K562 (cell line): ENCODE results near the gene SCYL1. TPM values are rescaled to one million over a fixed set of nuclear protein-coding genes. Genes with fewer than 3 reads are reported as not detected.

Source experiments
- E2F8 ChIP-seq: fragments of 450-650 bp; IDR thresholded peaks from 2 replicates; pipeline ENCODE4 v1.7.1; 2018; ENCODE audit warnings: mild to moderate bottlenecking, low read depth; ENCODE audit not compliant: partially characterized antibody
- FOXA3 ChIP-seq, 2 experiments: fragments of 450-650 bp in 1 of 2; sonication (generic) in 1 of 2; formaldehyde crosslinking; IDR thresholded peaks in 1 of 2; conservative IDR thresholded peaks in 1 of 2; 2 replicates each; pipeline versions ENCODE4 v1.4.0 to v1.8.0; 2020 to 2022; ENCODE audit warnings: mild to moderate bottlenecking in 2 of 2, missing genetic modification reagents in 1 of 2
- GMEB1 ChIP-seq: fragments of 250-450 bp; sonication (Bioruptor Pico); IDR thresholded peaks from 2 replicates; pipeline ENCODE4 v1.4.0; 2020; ENCODE audit warnings: mild to moderate bottlenecking
- MCM2 ChIP-seq: fragments of 450-650 bp; IDR thresholded peaks from 2 replicates; pipeline ENCODE4 v1.6.1; 2017; ENCODE audit warnings: low read depth, mild to moderate bottlenecking
- PHF8 ChIP-seq: fragments of 200-600 bp; sonication (generic); IDR thresholded peaks from 2 replicates; pipeline ENCODE4 v1.6.1; 2012; ENCODE audit warnings: mixed run types, mild to moderate bottlenecking, inconsistent platforms, low read length, moderate library complexity, borderline replicate concordance
- SMAD2 ChIP-seq: fragments of 150-350 bp; IDR thresholded peaks from 2 replicates; pipeline ENCODE4 v1.6.1; 2014; ENCODE audit warnings: low read depth, mild to moderate bottlenecking, low read length
- ZBTB7A ChIP-seq: IDR thresholded peaks from 2 replicates; pipeline ENCODE4 v1.6.1; 2011; ENCODE audit warnings: low read depth, mild to moderate bottlenecking, low read length, moderate library complexity, borderline replicate concordance; ENCODE audit not compliant: control insufficient read depth
- polyA plus RNA-seq, 8 experiments: library from polyadenylated mRNA; depleted of rRNA in 4 of 8; stranded (reverse) in 5 of 8; unstranded in 3 of 8; fragments of >200 nt; fragmentation: Nextera tagmentation in 2 of 8; fragmentation: Illumina TruSeq in 1 of 8; extraction: Ambion mirVana in 2 of 8; extraction: Trizol in 1 of 8; gene quantifications; 2 replicates each; pipeline versions ENCODE4 v1.2.1 to v1.2.3, GENCODE V29; 2011 to 2014; ENCODE audit warnings: inconsistent platforms in 1 of 8, missing spikeins in 1 of 8
- total RNA-seq, 7 experiments: library from RNA; depleted of rRNA in 6 of 7; stranded (reverse); fragments of >200 nt in 6 of 7; fragmentation: Illumina TruSeq in 2 of 7; extraction: Trizol in 2 of 7; gene quantifications; 2 replicates each; pipeline versions ENCODE4 v1.2.1 to v1.2.3, GENCODE V29; 2011 to 2021; ENCODE audit warnings: low replicate concordance in 1 of 7
- TF ChIP-seq, protein P1 (sequence below), 2 experiments: fragments of 450-650 bp; IDR thresholded peaks; 2 replicates each; pipeline ENCODE4 v1.6.1; 2016; ENCODE audit warnings: mild to moderate bottlenecking in 2 of 2, borderline replicate concordance in 1 of 2, low read depth in 1 of 2, moderate library complexity in 1 of 2
- TF ChIP-seq, protein P2 (sequence below): fragments of 450-650 bp; formaldehyde crosslinking; IDR thresholded peaks from 2 replicates; pipeline ENCODE4 v1.4.0; 2020; ENCODE audit warnings: mild to moderate bottlenecking, moderate library complexity

Gene SCYL1
- total and polyA plus RNA-seq, 9 of the 15 experiments (the other 6 are each of a cell fraction or from before 2014, with no cell fraction given): 1.9 to 145 (median 57.6) TPM

- TF ChIP-seq, protein P1, sequence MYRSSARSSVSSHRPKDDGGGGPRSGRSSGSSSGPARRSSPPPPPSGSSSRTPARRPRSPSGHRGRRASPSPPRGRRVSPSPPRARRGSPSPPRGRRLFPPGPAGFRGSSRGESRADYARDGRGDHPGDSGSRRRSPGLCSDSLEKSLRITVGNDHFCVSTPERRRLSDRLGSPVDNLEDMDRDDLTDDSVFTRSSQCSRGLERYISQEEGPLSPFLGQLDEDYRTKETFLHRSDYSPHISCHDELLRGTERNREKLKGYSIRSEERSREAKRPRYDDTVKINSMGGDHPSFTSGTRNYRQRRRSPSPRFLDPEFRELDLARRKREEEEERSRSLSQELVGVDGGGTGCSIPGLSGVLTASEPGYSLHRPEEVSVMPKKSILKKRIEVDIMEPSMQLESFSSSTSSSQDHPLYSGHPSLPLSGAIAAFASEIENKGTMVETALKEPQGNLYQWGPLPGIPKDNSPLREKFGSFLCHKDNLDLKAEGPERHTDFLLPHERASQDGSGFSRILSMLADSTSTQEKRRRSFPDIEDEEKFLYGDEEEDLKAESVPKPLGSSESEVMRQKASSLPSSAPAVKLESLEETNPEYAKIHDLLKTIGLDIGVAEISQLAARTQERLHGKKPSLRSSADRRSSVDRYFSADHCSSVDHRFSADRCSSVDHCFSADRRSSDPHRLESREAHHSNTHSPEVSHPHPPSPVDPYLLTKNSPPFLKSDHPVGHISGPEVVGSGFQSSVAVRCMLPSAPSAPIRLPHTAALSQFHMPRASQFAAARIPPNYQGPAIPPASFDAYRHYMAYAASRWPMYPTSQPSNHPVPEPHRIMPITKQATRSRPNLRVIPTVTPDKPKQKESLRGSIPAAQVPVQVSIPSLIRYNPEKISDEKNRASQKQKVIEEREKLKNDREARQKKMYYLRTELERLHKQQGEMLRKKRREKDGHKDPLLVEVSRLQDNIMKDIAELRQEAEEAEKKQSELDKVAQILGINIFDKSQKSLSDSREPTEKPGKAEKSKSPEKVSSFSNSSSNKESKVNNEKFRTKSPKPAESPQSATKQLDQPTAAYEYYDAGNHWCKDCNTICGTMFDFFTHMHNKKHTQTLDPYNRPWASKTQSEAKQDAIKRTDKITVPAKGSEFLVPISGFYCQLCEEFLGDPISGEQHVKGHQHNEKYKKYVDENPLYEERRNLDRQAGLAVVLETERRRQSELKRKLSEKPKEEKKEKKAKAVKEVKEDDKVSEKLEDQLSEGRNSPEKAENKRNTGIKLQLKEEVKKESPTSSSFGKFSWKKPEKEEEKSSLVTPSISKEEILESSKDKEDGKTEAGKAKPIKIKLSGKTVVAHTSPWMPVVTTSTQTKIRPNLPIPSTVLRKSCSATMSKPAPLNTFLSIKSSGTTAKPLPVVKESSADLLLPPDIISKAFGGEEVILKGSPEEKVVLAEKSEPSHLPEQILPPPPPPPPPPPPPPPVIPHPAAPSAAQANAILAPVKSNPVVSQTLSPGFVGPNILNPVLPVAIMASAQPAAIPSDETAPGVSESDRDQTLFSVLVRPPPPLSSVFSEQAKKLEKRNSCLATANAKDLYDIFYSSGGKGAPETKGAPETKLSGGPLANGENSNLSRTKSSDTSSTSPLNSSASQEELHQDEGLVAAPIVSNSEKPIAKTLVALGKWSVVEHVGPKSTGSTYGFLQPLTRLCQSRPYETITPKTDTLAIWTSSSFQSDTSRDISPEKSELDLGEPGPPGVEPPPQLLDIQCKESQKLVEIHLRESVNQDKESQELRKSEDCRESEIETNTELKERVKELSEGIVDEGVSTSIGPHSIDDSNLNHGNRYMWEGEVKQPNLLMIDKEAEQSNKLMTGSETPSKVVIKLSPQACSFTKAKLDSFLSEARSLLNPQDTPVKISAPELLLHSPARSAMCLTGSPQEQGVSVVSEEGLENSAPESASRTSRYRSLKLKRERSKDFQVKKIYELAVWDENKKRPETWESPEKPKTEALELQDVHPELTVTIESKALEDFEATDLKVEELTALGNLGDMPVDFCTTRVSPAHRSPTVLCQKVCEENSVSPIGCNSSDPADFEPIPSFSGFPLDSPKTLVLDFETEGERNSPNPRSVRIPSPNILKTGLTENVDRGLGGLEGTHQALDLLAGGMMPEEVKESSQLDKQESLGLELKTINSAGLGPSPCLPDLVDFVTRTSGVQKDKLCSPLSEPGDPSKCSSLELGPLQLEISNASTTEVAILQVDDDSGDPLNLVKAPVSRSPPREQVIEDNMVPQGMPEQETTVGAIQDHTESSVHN (IDR thresholded peaks at IDR 0.05; ENCODE audit: borderline replicate concordance in 1 of 2, low read depth in 1 of 2): no peak
- TF ChIP-seq, protein P2, sequence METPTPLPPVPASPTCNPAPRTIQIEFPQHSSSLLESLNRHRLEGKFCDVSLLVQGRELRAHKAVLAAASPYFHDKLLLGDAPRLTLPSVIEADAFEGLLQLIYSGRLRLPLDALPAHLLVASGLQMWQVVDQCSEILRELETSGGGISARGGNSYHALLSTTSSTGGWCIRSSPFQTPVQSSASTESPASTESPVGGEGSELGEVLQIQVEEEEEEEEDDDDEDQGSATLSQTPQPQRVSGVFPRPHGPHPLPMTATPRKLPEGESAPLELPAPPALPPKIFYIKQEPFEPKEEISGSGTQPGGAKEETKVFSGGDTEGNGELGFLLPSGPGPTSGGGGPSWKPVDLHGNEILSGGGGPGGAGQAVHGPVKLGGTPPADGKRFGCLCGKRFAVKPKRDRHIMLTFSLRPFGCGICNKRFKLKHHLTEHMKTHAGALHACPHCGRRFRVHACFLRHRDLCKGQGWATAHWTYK (CRISPR knock-in tag): peak; percentile 84; the same call in 1 of the 2 replicates
- TF ChIP-seq MCM2 (no peak), GMEB1 (peak; percentile 84), E2F8 (peak; percentile 93), FOXA3 (CRISPR knock-in tag; conservative IDR thresholded peaks at IDR 0.05 in 1 of 2, IDR thresholded peaks at IDR 0.05 in 1 of 2) (no peak), ZBTB7A (peak; percentile 62; the same call in 1 of the 2 replicates), SMAD2 (no peak), PHF8 (peak; percentile 63; the same call in 1 of the 2 replicates)
Measured at GRCh38 chr11:65569973-65570918, 45.4 kb downstream of the SCYL1 start, which contains the start of gene ZNRD2 (continued).
